Measurements from ENCODE around the gene WLS.

GRCh38 chr1:68081775-68082283 is 150.5 kb downstream of the WLS start:
- TF ChIP-seq CTCF (IDR thresholded peaks at IDR 0.05) (no peak), POLR2A (IDR thresholded peaks at IDR 0.05) (no peak)
